ENCODE measurements around the gene ATL2.
"Not testable (repeated sequence)": the region's sequence is repeated elsewhere in the genome, so short reads cannot be mapped to it uniquely, and the experiment has no call there.

The ATL2 gene

DNA sequence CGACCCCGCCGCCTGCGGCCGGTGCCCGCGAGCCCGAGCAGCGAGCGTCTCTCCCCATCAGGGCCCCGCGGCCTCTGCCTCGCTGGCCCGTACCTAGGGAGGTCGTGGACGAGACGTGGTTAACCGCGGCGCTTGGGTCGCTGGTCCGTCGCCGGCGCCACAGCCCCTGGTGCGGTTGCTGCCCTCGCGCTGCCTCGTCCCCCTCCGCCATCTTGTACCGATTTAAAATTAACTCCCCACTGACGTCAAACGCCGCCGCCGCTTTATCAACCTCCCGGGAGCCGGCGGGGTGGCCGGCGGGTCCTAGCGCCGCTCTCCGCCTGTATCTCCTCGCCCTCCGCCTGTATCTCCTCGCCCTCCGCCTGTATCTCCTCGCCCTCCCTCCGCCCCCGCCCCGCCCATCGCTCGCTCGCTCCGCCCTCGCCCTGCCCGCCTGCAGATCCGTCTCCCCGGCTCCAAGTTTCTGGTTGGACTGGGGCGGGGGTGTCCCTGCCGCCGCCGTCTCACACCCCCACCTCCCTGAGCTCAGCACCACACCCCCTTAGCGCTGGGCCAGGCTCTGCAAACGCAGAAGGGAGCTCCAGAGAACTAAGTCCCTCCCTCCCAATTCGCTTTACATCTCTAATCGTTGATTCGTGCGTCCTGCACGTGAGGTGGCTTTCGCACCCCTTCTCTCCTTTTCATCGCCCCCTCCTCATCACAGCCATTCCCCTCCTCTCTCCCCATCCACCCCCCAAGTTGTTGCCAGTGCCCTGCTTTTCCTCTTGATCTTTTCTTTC, at the start of gene ATL2:
Gene ATL2, minus strand, starts transcription at position 224 of the 779 bp plus-strand sequence. Its CDS starts 13 bp downstream, at position 211.
- DNase-seq = peak; percentile 87

DNA sequence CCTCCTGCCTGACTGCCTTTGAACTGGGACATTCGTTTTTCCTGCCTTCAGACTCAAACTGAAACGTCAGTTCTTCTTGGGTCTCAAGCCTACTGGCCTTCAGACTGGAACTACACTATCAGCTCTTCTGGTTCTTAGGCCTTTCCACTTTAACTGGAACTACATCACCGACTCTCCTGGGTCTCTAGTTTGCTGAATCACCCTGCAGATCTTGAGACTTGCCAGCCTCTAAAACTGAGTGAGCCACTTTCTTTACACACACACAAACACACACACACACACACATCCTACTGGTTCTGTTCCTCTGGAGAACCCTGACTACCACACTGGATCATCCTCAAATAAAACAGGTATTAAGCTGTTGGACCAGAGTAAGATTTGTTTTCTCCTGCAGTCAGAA, 46.7 kb upstream of the ATL2 start:
- no peak for DNase-seq

DNA sequence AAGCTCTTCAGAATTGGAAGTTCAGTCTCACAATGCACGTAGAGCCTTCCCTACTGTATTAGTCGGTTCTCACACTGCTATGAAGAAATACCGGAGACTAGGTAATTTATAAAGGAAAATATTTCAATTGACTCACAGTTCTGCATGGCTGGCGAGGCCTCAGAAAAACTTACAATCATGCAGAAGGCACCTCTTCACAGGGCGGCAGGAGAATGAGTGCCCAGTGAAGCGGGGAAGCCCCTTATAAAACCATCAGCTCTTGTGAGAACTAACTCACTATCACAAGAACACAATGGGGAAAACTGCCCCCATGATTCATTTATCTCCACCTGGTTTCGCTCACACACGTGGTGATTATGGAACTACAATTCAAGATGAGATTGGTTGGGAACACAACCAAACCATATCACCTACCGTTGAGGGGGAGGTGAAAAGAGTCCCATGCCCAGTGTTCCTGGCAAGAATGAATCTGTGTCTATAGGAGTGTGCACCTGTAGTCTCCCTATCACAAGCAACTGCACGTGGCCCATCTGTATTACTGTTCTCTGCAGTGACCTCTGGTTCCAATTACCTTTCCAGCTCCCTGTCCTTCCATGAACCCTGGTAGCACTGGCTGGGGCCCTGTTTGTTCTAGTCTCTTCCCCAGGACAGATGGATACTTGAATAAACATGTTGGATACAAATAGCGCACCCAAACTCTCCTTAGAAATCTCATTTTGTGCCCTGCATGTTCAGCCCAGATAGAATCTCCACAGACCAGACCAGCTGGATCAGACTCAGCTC, 44.4 kb upstream of the ATL2 start:
- DNase-seq = no peak

DNA sequence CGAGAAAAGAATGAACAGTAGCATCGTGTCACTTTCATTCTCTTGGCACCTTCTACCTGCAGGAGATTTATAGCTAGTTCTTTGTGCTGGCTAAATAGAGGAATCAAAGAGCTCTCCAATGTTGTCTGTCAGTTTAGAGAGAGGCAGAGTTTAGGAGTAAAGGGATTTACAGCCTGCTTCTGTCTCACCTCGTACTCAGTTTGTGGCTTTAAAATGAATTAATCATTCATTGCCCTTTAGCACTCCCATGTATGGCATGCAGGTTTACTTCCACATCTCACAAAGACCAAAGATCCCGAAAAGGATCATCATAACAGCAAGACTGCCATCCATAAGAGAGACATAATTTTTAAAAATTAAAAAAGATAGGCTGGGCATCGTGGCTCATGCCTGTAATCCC, 42.4 kb upstream of the ATL2 start:
- no peak for DNase-seq

DNA sequence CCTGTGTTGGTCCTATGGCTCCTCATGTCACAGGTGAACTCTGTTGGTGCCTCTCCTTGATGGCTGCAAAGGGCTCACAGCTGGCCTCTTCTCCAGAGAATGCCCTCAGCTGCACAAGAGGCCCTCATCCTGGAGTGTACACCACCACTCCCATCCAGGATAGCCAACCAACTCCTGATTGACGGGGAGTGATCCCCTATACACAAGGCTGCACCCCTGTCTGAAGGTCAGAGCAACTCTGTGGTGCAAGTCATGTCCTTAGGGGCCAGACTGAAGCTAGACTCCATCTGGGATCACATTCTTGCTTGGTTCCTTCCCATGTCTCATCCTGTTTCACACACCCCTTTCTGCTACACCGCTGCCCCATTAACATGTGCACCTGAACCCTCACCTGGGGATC, 41.7 kb upstream of the ATL2 start:
- no peak for DNase-seq

DNA sequence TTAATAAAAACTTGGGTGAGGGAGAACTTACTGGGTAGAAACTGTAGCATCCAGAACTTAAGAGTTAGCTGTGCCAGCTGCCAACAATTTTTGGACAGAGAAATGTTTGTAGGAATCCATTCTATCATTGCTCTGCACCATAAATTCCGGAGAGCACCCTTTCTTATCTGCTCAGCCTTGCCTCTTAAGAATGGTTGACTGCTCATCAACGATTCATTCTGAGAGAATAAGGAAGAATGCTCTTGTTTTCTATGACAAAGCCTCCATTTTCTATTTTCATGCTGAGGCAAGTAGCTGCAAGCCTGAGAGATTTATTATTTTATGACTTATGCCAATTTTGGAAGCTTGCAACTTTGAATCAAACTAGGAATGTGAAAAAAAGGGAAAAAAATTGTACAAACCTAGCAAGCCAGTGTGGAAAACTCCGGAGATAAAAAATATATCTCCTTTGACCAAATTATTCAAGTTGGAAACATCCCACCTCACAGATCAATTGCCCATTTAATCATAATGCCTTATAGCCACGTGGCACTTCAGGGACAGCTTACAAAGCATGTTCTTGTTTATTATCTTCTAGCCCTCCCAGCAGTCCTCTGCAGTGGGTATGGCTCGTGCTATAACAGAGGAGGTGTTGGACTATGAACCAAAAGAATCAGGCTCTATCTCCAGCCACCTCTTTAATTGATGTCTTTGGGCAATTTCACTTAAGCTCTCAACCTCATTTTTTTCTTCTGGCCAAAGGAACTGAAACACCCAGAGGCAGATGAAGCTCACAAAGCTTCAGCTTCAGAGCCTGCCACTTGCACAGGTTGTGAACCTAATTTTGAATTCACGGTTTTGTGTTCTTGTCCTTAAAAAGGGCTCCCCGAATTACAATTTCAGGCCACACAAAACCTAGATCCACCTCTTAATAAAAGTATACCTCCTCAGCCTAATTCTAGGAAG, 40.9 kb upstream of the ATL2 start:
- DNase-seq = no peak

DNA sequence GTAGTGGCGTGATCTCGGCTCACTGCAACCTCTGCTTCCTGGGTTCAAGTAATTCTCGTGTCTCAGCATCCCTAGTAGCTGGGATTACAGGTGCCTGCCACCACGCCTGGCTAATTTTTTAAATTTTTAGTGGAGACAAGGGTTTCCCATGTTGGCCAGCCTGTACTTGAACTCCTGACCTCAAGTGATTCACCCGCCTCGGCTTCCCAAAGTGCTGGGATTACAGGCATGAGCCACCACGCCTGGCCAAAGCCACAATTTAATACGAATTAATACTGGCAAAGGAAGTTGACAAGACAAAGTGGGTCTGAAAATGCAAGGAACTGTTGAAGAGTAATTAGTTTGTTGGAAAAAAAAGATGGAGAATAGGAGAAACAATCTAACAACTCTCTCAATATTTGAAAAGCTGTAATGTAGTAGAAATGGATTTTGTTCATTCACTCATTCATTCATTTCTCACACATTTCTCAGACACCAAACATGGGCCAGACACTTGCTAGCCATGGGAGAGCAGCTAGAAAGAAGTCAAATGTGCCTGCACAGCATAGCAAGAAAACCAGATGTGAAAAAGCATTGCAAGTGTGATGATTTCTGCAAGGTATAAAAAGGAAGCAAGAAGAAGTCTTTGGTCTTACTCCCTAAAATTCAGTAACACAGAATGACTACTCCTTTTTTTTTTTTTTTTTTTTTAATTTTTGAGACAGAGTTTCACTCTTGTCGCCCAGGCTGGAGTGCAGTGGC, 39.4 kb upstream of the ATL2 start:
- no peak for DNase-seq

DNA sequence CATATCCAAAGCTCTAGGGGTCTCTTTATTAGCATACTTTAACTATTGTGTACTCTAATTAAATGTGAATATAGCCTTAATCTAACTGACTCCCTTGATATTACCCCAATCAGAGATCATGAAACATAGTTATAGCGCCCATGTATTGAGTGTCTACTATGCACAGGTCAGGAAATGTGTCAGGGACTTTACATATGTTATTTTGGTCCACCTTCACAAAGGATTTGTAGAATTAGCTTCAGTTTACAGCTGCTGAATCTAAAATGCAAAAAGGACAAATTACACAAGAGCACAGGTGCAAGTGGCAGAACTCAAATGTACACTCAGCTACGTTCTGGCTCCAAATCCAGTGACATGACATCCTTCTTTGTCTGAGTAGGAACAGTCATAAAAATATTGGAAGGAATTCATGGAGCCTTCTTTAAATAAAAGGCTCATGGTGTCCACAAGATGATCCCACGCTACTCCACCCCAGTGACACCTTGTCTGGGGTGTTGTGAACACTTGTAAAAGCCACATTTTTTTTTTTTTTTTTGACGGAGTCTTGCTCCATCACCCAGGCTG, 38.7 kb upstream of the ATL2 start:
- DNase-seq = no peak

DNA sequence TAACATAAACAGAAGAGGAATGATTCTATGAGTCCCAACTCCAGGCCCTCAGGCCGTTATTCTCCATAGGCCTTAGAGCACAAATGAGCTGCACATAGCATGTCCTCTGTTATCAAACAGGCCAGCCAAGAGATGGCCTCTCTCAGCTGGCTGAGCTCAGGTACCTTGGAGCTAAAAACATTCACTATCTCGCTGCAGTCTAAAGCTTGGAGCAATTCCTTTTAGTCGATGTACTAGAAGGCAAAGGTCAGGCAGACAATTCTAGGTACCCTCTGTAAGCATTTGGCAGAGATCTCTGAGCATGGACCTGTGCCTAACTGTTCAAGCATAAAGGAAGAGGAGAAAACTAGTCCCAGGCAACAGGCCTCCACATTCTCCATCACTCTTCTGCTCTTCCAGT, 38.0 kb upstream of the ATL2 start:
- no peak for DNase-seq

DNA sequence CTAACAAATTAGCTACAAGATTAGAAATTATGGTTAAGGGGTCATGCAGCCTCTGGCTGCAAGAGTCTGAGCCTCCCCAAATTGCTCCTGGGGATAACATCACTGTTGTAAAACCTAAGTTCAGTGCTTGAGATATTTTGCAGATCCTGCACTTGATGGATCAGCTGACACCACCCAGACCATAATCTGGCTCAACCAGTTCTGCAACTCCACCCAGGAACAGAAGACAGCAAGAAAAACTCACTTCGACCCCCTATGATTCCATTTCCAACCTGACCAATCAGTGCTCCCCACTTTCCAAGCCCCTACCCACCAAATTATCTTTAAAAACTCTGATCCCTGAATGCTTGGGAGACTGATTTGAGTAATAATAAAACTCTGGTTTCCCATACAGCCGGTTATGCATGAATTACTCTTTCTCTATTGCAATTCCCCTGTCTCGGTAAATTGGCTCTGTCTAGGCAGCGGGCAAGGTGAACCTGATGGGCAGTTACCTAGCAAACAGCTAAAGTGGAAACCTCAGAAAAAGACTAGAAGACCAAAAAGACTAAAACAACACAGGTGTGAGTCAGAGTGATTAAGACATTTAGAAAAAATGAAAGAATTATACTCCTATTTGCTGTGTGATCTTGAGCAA, 35.3 kb upstream of the ATL2 start:
- DNase-seq = not testable (repeated sequence)

DNA sequence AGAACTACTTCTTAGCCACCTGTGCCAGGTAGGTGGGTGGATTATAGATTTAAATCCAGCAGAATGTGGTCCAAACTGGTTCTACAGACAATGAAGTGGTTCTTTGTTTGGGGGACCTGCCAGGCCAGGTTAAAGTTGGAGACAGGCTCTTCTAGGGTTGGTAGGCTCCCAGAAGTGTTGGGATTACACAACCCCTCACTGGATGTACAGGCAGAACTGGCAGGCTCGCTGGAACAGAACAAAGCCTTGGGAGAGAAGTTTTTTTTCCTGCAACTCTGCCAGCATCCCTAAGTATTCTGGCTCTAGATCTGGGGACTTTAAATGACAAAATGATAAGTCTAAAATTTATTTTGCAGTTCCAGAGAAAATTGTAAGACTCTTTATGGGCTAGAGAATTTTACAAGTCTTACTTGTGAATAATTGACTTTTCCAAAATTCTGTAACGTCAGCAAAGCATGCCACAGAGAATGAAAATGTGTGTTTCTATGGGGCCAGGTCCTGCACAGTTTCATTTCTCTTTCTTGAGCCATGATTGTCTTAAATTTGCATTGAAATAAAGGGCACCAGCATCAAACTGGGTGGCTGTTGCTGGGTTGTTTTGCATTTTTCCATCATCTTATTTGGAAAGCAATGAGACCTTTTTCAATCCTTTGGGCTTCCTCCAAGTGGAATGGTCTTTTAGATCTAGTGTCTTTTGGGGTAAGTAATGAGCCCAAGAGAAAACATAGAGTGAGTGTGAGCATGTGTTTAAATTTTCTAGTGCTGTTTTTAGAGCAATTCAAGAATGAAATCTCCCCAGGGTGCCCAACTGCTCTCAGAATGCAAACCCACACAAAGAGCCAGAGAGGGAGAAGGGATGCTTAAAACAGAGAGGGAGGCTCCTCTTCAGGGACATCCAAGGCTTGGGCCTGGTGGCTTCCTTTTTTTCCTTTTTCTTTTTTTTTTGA, 32.4 kb upstream of the ATL2 start:
- DNase-seq = no peak

DNA sequence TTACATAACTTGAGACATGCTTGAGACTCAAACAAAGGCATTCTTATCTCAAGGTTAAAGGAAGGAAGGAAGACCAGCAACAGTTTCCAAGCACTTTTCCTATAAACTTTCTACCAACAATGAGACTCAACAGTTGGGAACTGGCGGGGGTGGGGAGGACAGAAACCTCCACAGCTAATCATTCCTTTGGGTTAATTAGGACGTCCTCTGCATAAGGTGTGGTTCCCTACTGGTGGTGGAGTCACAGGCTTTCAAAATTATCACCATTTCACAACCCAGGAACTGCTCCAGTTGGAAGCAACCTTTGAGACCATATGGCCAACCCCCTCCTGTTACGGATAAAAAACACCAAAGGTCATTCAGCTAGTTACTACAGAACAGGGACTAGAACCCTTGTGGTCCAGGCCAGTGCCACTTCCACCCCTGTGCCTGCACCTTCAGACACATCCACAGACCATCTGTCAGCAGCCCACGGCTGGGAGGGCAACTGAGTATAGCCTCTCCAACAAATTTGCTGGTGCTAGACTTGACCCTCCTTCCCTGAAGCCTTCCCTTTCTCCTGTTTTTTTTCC, 30.1 kb upstream of the ATL2 start:
- DNase-seq = no peak

DNA sequence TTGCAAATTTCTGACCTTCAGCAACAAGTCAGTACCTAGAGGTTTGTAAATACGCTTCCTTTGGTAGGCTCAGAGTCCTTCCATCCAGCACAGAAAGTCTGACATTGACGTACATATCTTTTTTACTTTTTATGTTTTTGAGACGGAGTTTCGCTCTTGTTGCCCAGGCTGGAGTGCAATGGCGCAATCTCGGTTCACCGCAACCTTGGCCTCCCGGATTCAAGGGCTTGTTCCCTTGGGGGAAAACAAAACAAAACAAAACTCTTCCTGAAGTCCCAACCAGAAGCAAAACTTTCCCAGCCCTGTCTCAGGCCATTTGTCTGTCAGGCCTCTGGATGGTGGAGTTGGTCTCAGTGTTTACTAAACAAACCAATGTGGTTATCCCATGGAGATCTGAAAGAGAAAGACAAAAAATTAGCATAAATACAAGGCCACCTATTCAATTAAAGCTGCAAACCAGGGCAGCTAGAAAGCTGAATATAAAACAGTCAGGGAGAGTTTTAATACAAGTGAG, 29.6 kb upstream of the ATL2 start:
- no peak for DNase-seq

DNA sequence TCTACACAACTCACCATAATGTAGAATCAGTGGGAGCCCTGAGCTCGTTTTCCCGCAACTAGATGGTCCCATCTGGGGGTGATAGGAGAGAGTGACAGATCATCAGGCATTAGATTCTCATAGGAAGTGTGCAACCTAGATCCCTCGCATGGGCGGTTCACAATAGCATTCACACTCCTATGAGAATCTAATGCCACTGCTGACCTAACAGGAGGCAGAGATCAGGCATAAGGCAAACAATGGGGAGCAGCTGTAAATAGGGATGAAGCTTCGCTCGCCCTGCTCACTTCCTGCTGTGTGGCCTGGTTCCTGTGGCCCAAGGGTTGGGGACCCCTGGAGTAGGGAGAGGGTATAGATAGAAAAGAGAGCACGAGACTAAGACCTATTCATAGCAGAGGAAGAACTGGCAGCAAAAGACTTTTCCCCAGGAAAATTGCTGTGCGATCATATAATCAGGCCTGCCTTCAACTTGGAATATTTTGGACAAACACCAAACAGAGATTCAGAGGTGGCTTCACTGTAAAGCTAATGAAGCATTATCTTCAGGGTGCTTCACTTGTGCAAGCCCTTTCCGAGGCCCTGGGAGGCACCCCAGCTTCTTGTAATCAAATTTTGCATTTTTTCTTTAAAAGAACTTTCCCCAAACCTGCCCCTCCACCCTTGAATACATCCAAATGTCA, 29.0 kb upstream of the ATL2 start:
- no peak for DNase-seq

DNA sequence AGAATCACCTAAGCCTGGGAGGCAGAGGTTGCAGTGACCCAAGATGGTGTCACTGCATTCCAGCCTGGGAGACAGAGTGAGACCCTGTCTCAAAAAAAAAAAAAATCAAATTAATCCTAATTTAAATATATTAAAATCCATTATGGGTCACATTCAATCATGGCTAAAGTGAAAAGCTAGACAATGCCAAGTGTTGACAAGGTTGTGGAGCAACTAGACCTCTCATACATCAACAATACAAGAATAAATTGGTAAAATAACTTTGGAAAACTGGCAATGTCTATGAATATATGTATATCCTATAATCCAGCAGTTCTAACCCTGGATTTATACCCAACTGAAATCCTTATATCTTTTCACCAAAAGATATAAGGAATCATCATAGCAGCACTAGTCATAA, 23.4 kb upstream of the ATL2 start:
- no peak for DNase-seq

DNA sequence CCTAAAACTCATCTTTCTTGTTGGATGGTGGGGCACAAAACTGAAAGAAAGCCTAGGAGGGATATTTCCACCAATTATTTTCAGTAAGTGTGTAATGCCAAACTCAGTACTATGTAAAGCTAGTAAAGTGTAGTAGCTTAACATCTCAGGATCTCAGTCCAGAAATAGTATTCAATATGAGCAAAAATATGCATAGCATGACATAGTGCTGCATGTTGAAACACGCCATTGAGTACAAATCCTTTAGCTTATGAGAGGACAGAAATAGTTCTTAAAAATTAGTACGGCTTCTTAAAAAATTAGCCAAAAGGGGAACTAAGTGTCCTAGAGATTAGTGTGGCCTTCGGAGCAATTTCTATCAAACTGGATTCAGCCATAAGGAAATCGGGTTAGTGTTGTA, 21.7 kb upstream of the ATL2 start:
- no peak for DNase-seq

DNA sequence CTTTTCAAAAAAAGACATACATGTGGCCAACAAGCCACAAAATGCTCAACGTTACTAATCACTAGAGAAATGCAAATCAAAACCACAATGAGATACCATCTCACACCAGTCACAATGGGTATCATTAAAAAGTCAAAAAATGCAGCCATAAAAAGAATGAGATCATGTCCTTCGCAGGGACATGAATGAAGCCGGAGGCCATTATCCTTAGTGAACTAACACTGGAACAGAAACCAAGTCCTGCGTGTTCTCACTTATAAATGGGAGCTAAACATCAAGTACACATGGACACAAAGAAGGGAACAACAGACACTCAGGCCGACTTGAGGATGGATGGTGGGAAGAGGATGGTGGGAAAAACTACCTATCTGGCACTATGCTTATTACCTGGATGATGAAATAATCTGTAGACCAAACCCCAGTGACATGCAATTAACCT, 17.8 kb upstream of the ATL2 start:
- no peak for DNase-seq

DNA sequence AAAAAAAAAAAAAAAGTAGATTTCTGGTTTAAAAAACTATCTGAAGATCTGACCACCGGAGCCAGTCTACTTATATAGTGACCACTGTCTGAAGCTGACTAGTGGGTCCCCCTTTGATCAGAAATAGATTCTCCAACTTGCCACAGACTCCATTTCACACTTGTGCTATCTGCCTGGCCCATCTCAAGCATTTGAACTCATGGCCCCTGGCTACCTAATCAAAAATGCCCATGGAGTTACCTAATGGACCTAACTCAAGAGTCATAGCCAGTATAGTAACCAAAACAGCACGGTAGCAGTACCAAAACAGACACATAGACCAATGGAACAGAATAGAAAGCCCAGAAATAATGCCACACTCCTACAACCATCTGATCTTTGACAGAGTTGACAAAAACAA, 17.0 kb upstream of the ATL2 start:
- DNase-seq = no peak

DNA sequence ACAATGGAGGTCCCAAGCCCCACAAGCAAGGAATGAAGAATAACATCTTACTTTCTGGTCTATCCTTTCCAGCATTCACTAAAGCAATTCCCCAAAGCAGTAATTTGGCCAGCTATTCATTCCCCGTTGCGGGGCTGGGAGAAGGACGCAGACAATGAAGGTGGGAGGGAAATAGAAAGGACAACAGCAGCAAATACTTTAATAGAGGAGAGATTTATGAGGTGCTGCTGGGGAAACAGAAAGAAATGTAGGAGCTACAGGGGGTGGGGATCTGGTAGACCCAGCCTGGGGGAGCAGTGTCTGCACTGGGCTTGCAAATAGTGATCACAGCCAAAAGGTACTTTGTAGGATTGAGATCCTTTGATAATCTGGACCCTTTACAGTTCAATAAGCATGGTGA, 13.9 kb upstream of the ATL2 start:
- no peak for DNase-seq
